ENCODE data around the gene CCDC27.
"Not testable (repeated sequence)": the region's sequence is repeated elsewhere in the genome, so short reads cannot be mapped to it uniquely, and the experiment has no call there.

Gene CCDC27

GRCh38 chr1:3746389-3746829 lies 5.8 kb upstream of the CCDC27 start:
- peak overlapping the region; percentile 73 for H3K4me3 ChIP-seq (ENCODE audit: low read depth, low read length)
- DNase-seq (ENCODE audit: low read depth) = no peak
- TF ChIP-seq, protein P1, sequence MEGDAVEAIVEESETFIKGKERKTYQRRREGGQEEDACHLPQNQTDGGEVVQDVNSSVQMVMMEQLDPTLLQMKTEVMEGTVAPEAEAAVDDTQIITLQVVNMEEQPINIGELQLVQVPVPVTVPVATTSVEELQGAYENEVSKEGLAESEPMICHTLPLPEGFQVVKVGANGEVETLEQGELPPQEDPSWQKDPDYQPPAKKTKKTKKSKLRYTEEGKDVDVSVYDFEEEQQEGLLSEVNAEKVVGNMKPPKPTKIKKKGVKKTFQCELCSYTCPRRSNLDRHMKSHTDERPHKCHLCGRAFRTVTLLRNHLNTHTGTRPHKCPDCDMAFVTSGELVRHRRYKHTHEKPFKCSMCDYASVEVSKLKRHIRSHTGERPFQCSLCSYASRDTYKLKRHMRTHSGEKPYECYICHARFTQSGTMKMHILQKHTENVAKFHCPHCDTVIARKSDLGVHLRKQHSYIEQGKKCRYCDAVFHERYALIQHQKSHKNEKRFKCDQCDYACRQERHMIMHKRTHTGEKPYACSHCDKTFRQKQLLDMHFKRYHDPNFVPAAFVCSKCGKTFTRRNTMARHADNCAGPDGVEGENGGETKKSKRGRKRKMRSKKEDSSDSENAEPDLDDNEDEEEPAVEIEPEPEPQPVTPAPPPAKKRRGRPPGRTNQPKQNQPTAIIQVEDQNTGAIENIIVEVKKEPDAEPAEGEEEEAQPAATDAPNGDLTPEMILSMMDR (IDR thresholded peaks at IDR 0.05; ENCODE audit: low read depth, low read length, missing control alignments) = no peak

GRCh38 chr1:3746830-3747521 lies 5.3 kb upstream of the CCDC27 start:
- peak overlapping the region; percentile 73 for H3K4me3 ChIP-seq (ENCODE audit: low read depth, low read length)
- TF ChIP-seq, protein P1 (IDR thresholded peaks at IDR 0.05; ENCODE audit: low read depth, low read length, missing control alignments) = no peak
- peak; percentile 31 for DNase-seq (ENCODE audit: low read depth)

- DNase-seq (ENCODE audit: low read depth) = no peak
- TF ChIP-seq, protein P1 (IDR thresholded peaks at IDR 0.05; ENCODE audit: low read depth, low read length, missing control alignments) = no peak
- peak overlapping the region; percentile 73 for H3K4me3 ChIP-seq (ENCODE audit: low read depth, low read length)
Observed at GRCh38 chr1:3747522-3747848, 4.8 kb upstream of the CCDC27 start.

DNA sequence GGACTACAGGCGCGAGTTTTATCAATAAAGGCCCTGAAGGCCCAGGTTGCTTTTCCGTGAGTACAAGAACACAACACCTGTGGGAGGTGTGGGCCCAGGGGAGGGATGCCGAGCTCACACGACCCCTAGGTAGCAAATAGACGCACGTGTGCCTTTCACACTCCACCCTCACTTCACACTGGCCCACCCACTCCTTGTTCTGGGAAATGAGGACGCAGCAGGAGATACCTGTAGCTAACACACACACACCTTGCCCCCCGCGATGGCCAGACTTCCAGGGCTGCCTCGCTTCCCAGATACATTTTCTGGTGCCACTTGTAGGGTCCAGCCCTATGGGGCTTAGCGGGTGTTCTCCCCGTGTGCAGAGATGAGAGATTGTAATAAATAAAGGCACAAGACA lies 4.3 kb upstream of the CCDC27 start:
- H3K4me3 ChIP-seq (ENCODE audit: low read depth, low read length) = peak overlapping the region; percentile 73
- TF ChIP-seq, protein P1 (IDR thresholded peaks at IDR 0.05; ENCODE audit: low read depth, low read length, missing control alignments) = no peak
- DNase-seq (ENCODE audit: low read depth) = no peak

DNA sequence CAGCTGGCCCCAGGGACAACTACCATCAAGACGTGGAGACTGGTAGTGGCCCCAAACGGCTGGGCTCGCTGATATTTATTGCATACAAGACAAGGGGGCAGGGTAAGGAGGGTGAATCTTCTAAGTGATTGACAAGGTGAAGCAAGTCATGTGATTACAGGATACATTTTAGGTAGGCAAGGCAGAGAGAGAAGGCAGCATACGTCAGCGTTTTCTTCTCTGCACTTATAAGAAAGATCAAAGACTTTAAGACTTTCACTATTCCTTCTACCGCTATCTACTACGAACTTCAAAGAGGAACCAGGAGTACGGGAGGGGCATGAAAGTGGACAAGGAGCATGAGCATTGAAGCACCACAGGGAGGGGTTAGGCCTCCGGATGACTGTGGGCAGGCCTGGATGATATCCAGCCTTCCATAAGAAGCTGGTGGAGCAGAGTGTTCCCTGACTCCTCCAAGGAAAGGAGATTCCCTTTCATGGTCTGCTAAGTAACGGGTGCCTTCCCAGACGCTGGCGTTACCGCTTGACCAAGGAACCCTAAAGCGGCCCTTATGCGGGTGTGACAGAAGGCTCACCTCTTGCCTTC lies 3.8 kb upstream of the CCDC27 start:
- not testable (repeated sequence) for DNase-seq (ENCODE audit: low read depth); H3K4me3 ChIP-seq (ENCODE audit: low read depth, low read length)

DNA sequence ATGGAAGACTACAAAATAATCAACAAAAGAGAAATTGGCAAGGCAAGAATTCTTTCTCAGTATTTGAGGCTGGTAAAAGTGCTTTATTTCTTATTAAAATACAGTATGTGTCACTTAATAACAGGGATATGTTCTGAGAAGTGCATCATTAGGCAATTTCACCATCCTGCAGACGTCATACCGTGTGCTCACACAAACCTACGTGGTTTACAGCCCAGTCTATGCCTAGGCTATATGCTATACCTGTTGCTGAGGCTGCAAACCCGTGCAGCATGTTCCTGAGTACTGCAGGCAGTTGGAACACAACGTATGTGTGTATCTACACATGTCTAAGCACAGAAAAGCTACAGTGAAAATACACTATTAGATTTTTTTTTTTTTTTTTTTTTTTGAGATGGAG lies 2.7 kb upstream of the CCDC27 start:
- H3K4me3 ChIP-seq (ENCODE audit: low read depth, low read length) = no peak overlapping the region
- DNase-seq (ENCODE audit: low read depth) = no peak
- TF ChIP-seq, protein P1 (IDR thresholded peaks at IDR 0.05; ENCODE audit: low read depth, low read length, missing control alignments) = no peak

- no peak for DNase-seq (ENCODE audit: low read depth)
- TF ChIP-seq, protein P1 (IDR thresholded peaks at IDR 0.05; ENCODE audit: low read depth, low read length, missing control alignments) = no peak
Observed at GRCh38 chr1:3750741-3751140, 1.5 kb upstream of the CCDC27 start.

More at GRCh38 chr1:3750741-3751140, 1.5 kb upstream of the CCDC27 start:
- no peak overlapping the region for H3K4me3 ChIP-seq (ENCODE audit: low read depth, low read length)

Measured in GM12864 (cell line).